Neural cell (in vitro differentiated cells): Measurements from ENCODE around the gene ITLN2. TPM values are rescaled to one million over a fixed set of nuclear protein-coding genes. Genes with fewer than 3 reads are reported as not detected.

Experiments used
- H2AFZ ChIP-seq: fragments of 200-600, 300-800 bp; sonication (generic), shearing (Covaris generic); 2 replicates; pipeline ENCODE4 v1.6.0; 2014; ENCODE audit warnings: low read depth, mild to moderate bottlenecking, antibody characterized with exemption, low read length, moderate library complexity
- H3F3A ChIP-seq: fragments of 200-600 bp; shearing (Covaris generic); 2 replicates; pipeline ENCODE4 v1.6.1; 2016; ENCODE audit warnings: mild to moderate bottlenecking, moderate library complexity, mixed read lengths, antibody characterized with exemption, low read length; ENCODE audit not compliant: insufficient read depth, poor library complexity, severe bottlenecking
- H3K27ac ChIP-seq: fragments of 200-600, 300-800 bp; sonication (generic), shearing (Covaris generic); 2 replicates; pipeline ENCODE4 v1.5.1; 2014; ENCODE audit warnings: mild to moderate bottlenecking, low read length, moderate library complexity
- H3K27me3 ChIP-seq: fragments of 300-800, 200-600 bp; sonication (generic), shearing (Covaris generic); 2 replicates; pipeline ENCODE4 v1.6.0; 2014; ENCODE audit warnings: mild to moderate bottlenecking, low read depth, low read length, moderate library complexity; ENCODE audit not compliant: insufficient read depth
- H3K36me3 ChIP-seq: fragments of 300-800, 200-600 bp; sonication (generic), shearing (Covaris generic); 2 replicates; pipeline ENCODE4 v1.5.1; 2014; ENCODE audit warnings: mild to moderate bottlenecking, antibody characterized with exemption, low read length, moderate library complexity; ENCODE audit not compliant: insufficient read depth
- H3K4me2 ChIP-seq: fragments of 300-800, 200-600 bp; sonication (generic), shearing (Covaris generic); 2 replicates; pipeline ENCODE4 v1.6.0; 2014; ENCODE audit warnings: mild to moderate bottlenecking, low read length
- H3K4me3 ChIP-seq: fragments of 300-800, 200-600 bp; sonication (generic), shearing (Covaris generic); 2 replicates; pipeline ENCODE4 v1.5.1; 2014; ENCODE audit warnings: mild to moderate bottlenecking, low read length, moderate library complexity
- H3K79me2 ChIP-seq: fragments of 200-600 bp; shearing (Covaris generic); replicated peaks from 2 replicates; pipeline ENCODE4 v1.6.0; 2014; ENCODE audit warnings: mild to moderate bottlenecking, low read length, moderate library complexity; ENCODE audit not compliant: insufficient read depth
- H3K9ac ChIP-seq: fragments of 300-800, 200-600 bp; sonication (generic), shearing (Covaris generic); 2 replicates; pipeline ENCODE4 v1.6.1; 2016; ENCODE audit warnings: mild to moderate bottlenecking, low read length, mixed read lengths
- H3K9me2 ChIP-seq: fragments of 200-600 bp; shearing (Covaris generic); 2 replicates; pipeline ENCODE4 v1.6.1; 2016; ENCODE audit warnings: mild to moderate bottlenecking, low read length, mixed read lengths; ENCODE audit not compliant: insufficient read depth
- H3K9me3 ChIP-seq: fragments of 200-600, 300-800 bp; sonication (generic), shearing (Covaris generic); 2 replicates; pipeline ENCODE4 v1.6.1; 2016; ENCODE audit warnings: mild to moderate bottlenecking, mixed run types, low read length, moderate library complexity, mixed read lengths
- H4K20me1 ChIP-seq: fragments of 200-600 bp; shearing (Covaris generic); 2 replicates; pipeline ENCODE4 v1.6.1; 2016; ENCODE audit warnings: mild to moderate bottlenecking, mixed run types; ENCODE audit not compliant: insufficient read depth
- EP300 ChIP-seq: fragments of 450-650 bp; conservative IDR thresholded peaks from 2 replicates; pipeline ENCODE4 v1.6.1; 2014; ENCODE audit warnings: antibody characterized with exemption, mild to moderate bottlenecking, moderate library complexity; ENCODE audit not compliant: poor library complexity, severe bottlenecking
- EZH2 ChIP-seq: fragments of 200-600, 300-800 bp; shearing (Covaris generic), sonication (generic); IDR thresholded peaks from 2 replicates; pipeline ENCODE4 v1.6.1; 2014; ENCODE audit warnings: antibody characterized with exemption, low read length, borderline replicate concordance, mild to moderate bottlenecking; ENCODE audit not compliant: insufficient read depth, poor library complexity, severe bottlenecking
- MXI1 ChIP-seq: fragments of 450-650 bp; conservative IDR thresholded peaks from 2 replicates; pipeline ENCODE4 v1.6.1; 2014; ENCODE audit warnings: antibody characterized with exemption, mild to moderate bottlenecking; ENCODE audit not compliant: poor library complexity, severe bottlenecking
- POLR2AphosphoS5 ChIP-seq: IDR thresholded peaks from 2 replicates; pipeline ENCODE4 v1.6.1; 2012
- RAD21 ChIP-seq: fragments of 450-650 bp; conservative IDR thresholded peaks from 2 replicates; pipeline ENCODE4 v1.6.1; 2014; ENCODE audit warnings: antibody characterized with exemption, mild to moderate bottlenecking, moderate library complexity
- SMC3 ChIP-seq: fragments of 450-650 bp; conservative IDR thresholded peaks from 2 replicates; pipeline ENCODE4 v1.6.1; 2014; ENCODE audit warnings: antibody characterized with exemption, mild to moderate bottlenecking, moderate library complexity; ENCODE audit not compliant: poor library complexity
- TAF1 ChIP-seq: IDR thresholded peaks from 2 replicates; pipeline ENCODE4 v1.6.1; 2012; ENCODE audit warnings: low read depth
- polyA plus RNA-seq: library from polyadenylated mRNA; depleted of rRNA; stranded (reverse); fragments of >200 nt; gene quantifications from 2 replicates; pipeline ENCODE4 v1.2.3, GENCODE V29; 2014
- TF ChIP-seq, protein P1 (sequence below): IDR thresholded peaks from 2 replicates; pipeline ENCODE4 v1.6.1; 2012; ENCODE audit warnings: borderline replicate concordance
- TF ChIP-seq, protein P2 (sequence below): fragments of 450-650 bp; IDR thresholded peaks from 2 replicates; pipeline ENCODE4 v1.5.1; 2014; ENCODE audit warnings: antibody characterized with exemption, mild to moderate bottlenecking, moderate library complexity; ENCODE audit not compliant: poor library complexity, severe bottlenecking

Gene ITLN2
- polyA plus RNA-seq, 1 donor from 2014 or later: not detected

DNA sequence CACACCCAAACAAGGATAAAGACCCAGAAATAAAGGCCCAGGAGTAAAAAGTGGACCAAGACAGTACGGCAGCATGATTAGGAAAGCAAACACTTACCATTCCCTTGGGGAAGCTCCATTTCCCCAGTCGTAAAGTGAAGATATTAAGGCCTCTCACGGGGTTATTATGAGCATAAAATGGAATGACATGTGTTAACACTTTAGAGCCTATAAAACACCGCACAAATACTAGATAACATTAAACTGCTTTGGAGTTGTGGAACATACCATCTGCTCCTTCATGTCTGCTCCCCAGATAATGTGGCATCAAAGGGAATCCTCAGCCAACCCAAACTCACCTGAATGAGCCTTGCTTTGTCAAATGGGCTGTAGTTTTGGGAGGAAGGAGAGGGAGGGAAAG lies 8.9 kb upstream of the ITLN2 start:
- no peak for TF ChIP-seq EZH2
- TF ChIP-seq RAD21: no peak
- TF ChIP-seq POLR2AphosphoS5: no peak
- TF ChIP-seq EP300: no peak
- TF ChIP-seq, protein P1, sequence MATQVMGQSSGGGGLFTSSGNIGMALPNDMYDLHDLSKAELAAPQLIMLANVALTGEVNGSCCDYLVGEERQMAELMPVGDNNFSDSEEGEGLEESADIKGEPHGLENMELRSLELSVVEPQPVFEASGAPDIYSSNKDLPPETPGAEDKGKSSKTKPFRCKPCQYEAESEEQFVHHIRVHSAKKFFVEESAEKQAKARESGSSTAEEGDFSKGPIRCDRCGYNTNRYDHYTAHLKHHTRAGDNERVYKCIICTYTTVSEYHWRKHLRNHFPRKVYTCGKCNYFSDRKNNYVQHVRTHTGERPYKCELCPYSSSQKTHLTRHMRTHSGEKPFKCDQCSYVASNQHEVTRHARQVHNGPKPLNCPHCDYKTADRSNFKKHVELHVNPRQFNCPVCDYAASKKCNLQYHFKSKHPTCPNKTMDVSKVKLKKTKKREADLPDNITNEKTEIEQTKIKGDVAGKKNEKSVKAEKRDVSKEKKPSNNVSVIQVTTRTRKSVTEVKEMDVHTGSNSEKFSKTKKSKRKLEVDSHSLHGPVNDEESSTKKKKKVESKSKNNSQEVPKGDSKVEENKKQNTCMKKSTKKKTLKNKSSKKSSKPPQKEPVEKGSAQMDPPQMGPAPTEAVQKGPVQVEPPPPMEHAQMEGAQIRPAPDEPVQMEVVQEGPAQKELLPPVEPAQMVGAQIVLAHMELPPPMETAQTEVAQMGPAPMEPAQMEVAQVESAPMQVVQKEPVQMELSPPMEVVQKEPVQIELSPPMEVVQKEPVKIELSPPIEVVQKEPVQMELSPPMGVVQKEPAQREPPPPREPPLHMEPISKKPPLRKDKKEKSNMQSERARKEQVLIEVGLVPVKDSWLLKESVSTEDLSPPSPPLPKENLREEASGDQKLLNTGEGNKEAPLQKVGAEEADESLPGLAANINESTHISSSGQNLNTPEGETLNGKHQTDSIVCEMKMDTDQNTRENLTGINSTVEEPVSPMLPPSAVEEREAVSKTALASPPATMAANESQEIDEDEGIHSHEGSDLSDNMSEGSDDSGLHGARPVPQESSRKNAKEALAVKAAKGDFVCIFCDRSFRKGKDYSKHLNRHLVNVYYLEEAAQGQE: no peak
- no peak for TF ChIP-seq SMC3
- no peak for TF ChIP-seq MXI1
- TF ChIP-seq, protein P2, sequence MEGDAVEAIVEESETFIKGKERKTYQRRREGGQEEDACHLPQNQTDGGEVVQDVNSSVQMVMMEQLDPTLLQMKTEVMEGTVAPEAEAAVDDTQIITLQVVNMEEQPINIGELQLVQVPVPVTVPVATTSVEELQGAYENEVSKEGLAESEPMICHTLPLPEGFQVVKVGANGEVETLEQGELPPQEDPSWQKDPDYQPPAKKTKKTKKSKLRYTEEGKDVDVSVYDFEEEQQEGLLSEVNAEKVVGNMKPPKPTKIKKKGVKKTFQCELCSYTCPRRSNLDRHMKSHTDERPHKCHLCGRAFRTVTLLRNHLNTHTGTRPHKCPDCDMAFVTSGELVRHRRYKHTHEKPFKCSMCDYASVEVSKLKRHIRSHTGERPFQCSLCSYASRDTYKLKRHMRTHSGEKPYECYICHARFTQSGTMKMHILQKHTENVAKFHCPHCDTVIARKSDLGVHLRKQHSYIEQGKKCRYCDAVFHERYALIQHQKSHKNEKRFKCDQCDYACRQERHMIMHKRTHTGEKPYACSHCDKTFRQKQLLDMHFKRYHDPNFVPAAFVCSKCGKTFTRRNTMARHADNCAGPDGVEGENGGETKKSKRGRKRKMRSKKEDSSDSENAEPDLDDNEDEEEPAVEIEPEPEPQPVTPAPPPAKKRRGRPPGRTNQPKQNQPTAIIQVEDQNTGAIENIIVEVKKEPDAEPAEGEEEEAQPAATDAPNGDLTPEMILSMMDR: no peak
- no peak for TF ChIP-seq TAF1
- Histone ChIP-seq H3K4me2 (no peak overlapping the region), H3K36me3 (no peaks in the 10 kb centered on the region), H3K9me2 (no peaks in the 10 kb centered on the region), H4K20me1 (no peaks in the 10 kb centered on the region), H3K9ac (no peak overlapping the region), H3K9me3 (no peaks in the 10 kb centered on the region), H3K27ac (no peak overlapping the region), H3F3A (no peaks in the 10 kb centered on the region), H3K79me2 (no peaks in the 10 kb centered on the region), H3K27me3 (no peaks in the 10 kb centered on the region), H3K4me3 (no peak overlapping the region), H2AFZ (no peak overlapping the region)

DNA sequence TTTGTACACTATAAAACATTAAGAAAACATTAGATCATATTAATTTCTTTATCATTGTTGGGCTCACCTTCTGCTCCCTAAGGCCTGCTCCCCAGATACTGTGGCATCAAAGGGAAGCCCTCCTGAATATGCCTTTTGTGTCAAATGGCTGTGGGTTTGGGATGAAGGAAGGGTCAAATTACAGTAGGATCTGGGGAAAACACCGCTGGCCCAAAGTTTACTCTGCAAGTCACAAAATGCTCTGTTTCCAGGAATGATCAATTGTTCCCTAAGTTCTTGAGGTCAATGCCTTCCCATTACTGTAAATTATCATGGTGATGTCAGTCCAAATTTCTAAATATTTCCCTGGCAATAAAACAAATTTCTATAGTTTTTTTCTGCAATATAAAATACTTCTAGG lies 6.8 kb upstream of the ITLN2 start:
- H2AFZ ChIP-seq: no peak overlapping the region
- no peaks in the 10 kb centered on the region for H3K27me3 ChIP-seq
- no peaks in the 10 kb centered on the region for H3F3A ChIP-seq
- H3K4me2 ChIP-seq: no peak overlapping the region
- H3K79me2 ChIP-seq: no peaks in the 10 kb centered on the region
- no peaks in the 10 kb centered on the region for H3K9me2 ChIP-seq
- TF ChIP-seq EZH2 (no peak), SMC3 (no peak), MXI1 (no peak), TAF1 (no peak), POLR2AphosphoS5 (no peak), EP300 (no peak), RAD21 (no peak)
- TF ChIP-seq, protein P2: no peak
- TF ChIP-seq, protein P1: no peak
- H3K36me3 ChIP-seq: no peaks in the 10 kb centered on the region
- H3K27ac ChIP-seq: no peak overlapping the region
- no peaks in the 10 kb centered on the region for H3K9me3 ChIP-seq
- no peaks in the 10 kb centered on the region for H4K20me1 ChIP-seq
- no peak overlapping the region for H3K4me3 ChIP-seq
- H3K9ac ChIP-seq: no peak overlapping the region
